Vagina (tissue), 2 donors: ENCODE measurements around the gene CLHC1. TPM values are rescaled to one million over a fixed set of nuclear protein-coding genes. Genes with fewer than 3 reads are reported as not detected.
A peak's percentile ranks its signal among the peaks of the same experiment; 100 is the strongest.
"Not testable (repeated sequence)": the region's sequence is repeated elsewhere in the genome, so short reads cannot be mapped to it uniquely, and the experiment has no call there.

Experiments used
- DNase-seq, 2 donors: peaks; one replicate each; pipeline ENCODE4 v3.0.0-alpha.2; 2017; ENCODE audit errors: extremely low spot score in 2 of 2
- H3K27ac ChIP-seq: fragments of 200-600 bp; sonication (generic); one replicate; pipeline ENCODE4 v1.5.1; 2019
- H3K27me3 ChIP-seq: fragments of 200-600 bp; sonication (generic); one replicate; pipeline ENCODE4 v1.5.1; 2019
- H3K36me3 ChIP-seq, 2 donors: fragments of 200-600 bp; sonication (generic); one replicate each; pipeline ENCODE4 v1.5.1; 2017 to 2019
- H3K4me1 ChIP-seq: fragments of 200-600 bp; sonication (generic); one replicate; pipeline ENCODE4 v1.5.1; 2019
- H3K4me3 ChIP-seq, 2 donors: fragments of 200-600 bp; sonication (generic); 1 replicate in 1 of 2; 2 replicates in 1 of 2; pipeline ENCODE4 v1.5.1; 2016 to 2019
- H3K9me3 ChIP-seq: fragments of 200-600 bp; sonication (generic); one replicate; pipeline ENCODE4 v1.5.1; 2019
- CTCF ChIP-seq, 3 experiments: fragments of 450-650 bp in 2 of 3; fragments of 200-600 bp in 1 of 3; sonication (generic) in 1 of 3; IDR thresholded peaks; one replicate each; pipeline ENCODE4 v1.5.1; 2017 to 2019; ENCODE audit warnings: antibody characterized with exemption in 3 of 3, mild to moderate bottlenecking in 2 of 3, moderate library complexity in 2 of 3
- POLR2A ChIP-seq, 2 donors: fragments of 450-650 bp; IDR thresholded peaks; one replicate each; pipeline ENCODE4 v1.6.1; 2017; ENCODE audit warnings: antibody characterized with exemption in 2 of 2, mild to moderate bottlenecking in 2 of 2, moderate library complexity in 2 of 2
- POLR2AphosphoS5 ChIP-seq, 2 donors: sonication (generic); formaldehyde crosslinking; IDR thresholded peaks; one replicate each; pipeline ENCODE4 v1.9.0; 2017; ENCODE audit warnings: antibody characterized with exemption in 2 of 2, mild to moderate bottlenecking in 2 of 2, low read depth in 1 of 2; ENCODE audit not compliant: insufficient read depth in 1 of 2
- intact Hi-C: fragments of 100-400 bp; cut with DNase I; formaldehyde crosslinking; loops from one replicate; pipeline ENCODE4 v1.15.1; 2023
- total RNA-seq: library from RNA; depleted of rRNA; stranded (reverse); fragments of >200 nt; gene quantifications from one replicate; pipeline ENCODE4 v1.2.3, GENCODE V29; 2016

Gene CLHC1
- total RNA-seq, 1 donor from 2014 or later, result 4.7 TPM

- Histone ChIP-seq H3K9me3 (no peaks in the 10 kb centered on the region), H3K4me3 (peak overlapping the region; percentile 34 to 43), H3K4me1 (peaks cover 32% of the 10 kb centered on the region), H3K27me3 (no peaks in the 10 kb centered on the region), H3K36me3 (no peaks in the 10 kb centered on the region), H3K27ac (peak overlapping the region; percentile 78)
- TF ChIP-seq CTCF (IDR thresholded peaks at IDR 0.05) (no peak), POLR2AphosphoS5 (IDR thresholded peaks at IDR 0.05; ENCODE audit: insufficient read depth in 1 of 2, low read depth in 1 of 2) (no peak), POLR2A (IDR thresholded peaks at IDR 0.05) (no peak)
- intact Hi-C loops, result no loop called here
- DNase-seq, result no peak
These were observed 97.8 kb downstream of the CLHC1 start for GRCh38 chr2:55134316-55134706.

- Histone ChIP-seq H3K27me3 (no peaks in the 10 kb centered on the region), H3K36me3 (no peaks in the 10 kb centered on the region), H3K27ac (peak overlapping the region; percentile 78), H3K9me3 (no peaks in the 10 kb centered on the region), H3K4me1 (peaks cover 32% of the 10 kb centered on the region), H3K4me3 (peak overlapping the region; percentile 34 to 43)
- no peak for DNase-seq
- no peak for TF ChIP-seq CTCF (IDR thresholded peaks at IDR 0.05)
- TF ChIP-seq POLR2A (IDR thresholded peaks at IDR 0.05), result no peak
- peak; percentile 40 to 75 for TF ChIP-seq POLR2AphosphoS5 (IDR thresholded peaks at IDR 0.05; ENCODE audit: insufficient read depth in 1 of 2, low read depth in 1 of 2)
- intact Hi-C loops, result no loop called here
These were observed 98.4 kb downstream of the CLHC1 start for GRCh38 chr2:55133467-55134315.

GRCh38 chr2:55130849-55131248 lies 101.2 kb downstream of the CLHC1 start:
- intact Hi-C loops, result no loop called here
- TF ChIP-seq POLR2A (IDR thresholded peaks at IDR 0.05) (no peak), POLR2AphosphoS5 (IDR thresholded peaks at IDR 0.05; ENCODE audit: insufficient read depth in 1 of 2, low read depth in 1 of 2) (no peak), CTCF (IDR thresholded peaks at IDR 0.05) (no peak)
- no peaks in the 10 kb centered on the region for H3K27me3 ChIP-seq
- no peak for DNase-seq
- H3K36me3 ChIP-seq, result no peaks in the 10 kb centered on the region
- H3K4me3 ChIP-seq, result no peak overlapping the region
- no peak overlapping the region for H3K27ac ChIP-seq
- H3K4me1 ChIP-seq, result peaks cover 20% of the 10 kb centered on the region
- H3K9me3 ChIP-seq, result no peaks in the 10 kb centered on the region

- H3K9me3 ChIP-seq, H3K36me3 ChIP-seq, H3K4me1 ChIP-seq, DNase-seq, intact Hi-C loops, H3K27me3 ChIP-seq, H3K4me3 ChIP-seq, H3K27ac ChIP-seq: not testable (repeated sequence)
These were observed 105.5 kb downstream of the CLHC1 start for GRCh38 chr2:55126643-55127042.

Other genes starting within 250 kb of the CLHC1 start
- gene RTN4, start 181.8 kb downstream of the CLHC1 start, total RNA-seq, result 174 TPM
- 963 TPM for gene RPS27A, start 395 bp upstream of the CLHC1 start, total RNA-seq
- gene MTIF2, start 36.9 kb upstream of the CLHC1 start, total RNA-seq, result 19.4 TPM
- 34.9 TPM for gene CCDC88A, start 187.6 kb upstream of the CLHC1 start, total RNA-seq